HG03354 (cell line): ENCODE results near the gene IRF2.
A peak's percentile ranks its signal among the peaks of the same experiment; 100 is the strongest.

Experiments used
- ATAC-seq: cut with Tn5 transposase; IDR thresholded peaks from one replicate; pipeline ENCODE4 v1.9.1; 2021; ENCODE audit warnings: mild to moderate bottlenecking; ENCODE audit not compliant: unreplicated experiment, poor library complexity, severe bottlenecking

The IRF2 gene

DNA sequence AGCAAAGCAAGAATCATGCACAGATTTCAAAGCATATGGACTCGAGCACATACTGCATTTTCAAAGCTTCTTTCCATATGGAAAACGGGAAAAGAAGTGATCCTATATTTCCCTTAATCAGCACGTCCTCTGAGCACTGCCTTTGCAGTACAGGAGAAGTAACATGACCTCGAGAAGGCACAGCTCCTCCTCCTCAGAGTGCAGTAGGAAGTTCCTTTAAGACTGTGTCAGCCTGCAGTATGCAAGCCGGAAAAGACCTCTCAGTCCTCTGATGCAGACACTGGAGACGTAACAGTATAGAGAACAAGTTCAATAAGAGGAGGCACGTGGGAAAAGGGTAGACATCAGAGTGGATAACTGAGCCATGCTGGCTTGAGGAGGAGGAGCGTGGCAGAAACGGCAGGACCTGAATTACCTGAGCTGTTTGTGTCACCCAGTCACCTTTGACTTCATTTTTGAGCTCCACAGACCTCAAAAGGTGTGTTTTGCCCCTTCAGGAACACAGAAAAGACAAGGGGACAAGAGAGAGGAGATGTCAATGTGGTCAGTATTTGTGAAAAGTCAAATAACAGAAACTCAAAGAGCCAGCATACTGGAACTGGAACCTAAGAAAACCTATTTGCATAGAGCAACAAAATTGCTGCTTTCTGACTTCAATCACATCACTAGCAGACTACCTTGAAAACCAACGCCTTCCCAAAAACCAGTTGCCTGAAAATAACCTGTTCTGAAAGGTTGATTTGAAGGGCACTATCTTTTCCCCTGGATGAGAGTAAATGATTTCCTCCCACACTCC, 20.8 kb downstream of the IRF2 start:
- peak; percentile 63 for ATAC-seq

DNA sequence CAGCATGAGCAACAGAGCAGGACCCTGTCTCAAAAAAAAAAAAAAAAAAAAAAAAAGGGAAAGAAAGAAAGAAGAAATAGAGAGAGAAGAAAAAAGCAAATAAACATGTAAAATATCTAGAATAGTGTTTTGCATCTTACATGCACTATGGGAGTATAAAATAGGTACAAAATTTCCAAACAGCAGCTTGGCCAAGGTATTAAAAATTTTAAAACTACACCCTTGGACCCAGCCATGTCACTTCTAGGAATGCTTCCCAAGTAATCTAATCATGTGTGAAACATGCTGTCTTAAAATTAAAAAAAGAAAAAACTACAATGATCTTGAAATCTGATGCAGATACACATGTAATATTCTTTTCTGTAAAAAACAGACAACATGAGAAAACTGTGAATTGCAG, 21.6 kb downstream of the IRF2 start:
- no peak for ATAC-seq

DNA sequence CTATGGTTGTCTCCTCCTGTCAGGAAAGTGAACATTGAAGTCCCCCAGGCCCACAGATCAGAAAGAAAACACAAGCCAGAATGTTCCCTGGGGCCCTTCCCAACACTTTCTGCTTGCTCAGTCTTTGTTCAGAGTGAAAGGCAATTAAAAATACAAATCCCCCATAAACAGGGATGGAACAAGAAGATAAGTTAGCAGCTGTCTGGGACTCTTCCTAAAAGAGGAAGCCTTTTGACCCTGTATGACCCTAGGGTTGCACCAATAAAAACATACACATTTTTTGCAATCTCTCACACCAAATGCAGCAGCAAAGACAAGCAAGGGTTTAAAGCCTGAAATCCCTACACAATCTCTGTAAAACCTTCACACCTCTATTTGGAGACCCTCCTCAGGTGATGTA, 22.6 kb downstream of the IRF2 start:
- no peak for ATAC-seq

DNA sequence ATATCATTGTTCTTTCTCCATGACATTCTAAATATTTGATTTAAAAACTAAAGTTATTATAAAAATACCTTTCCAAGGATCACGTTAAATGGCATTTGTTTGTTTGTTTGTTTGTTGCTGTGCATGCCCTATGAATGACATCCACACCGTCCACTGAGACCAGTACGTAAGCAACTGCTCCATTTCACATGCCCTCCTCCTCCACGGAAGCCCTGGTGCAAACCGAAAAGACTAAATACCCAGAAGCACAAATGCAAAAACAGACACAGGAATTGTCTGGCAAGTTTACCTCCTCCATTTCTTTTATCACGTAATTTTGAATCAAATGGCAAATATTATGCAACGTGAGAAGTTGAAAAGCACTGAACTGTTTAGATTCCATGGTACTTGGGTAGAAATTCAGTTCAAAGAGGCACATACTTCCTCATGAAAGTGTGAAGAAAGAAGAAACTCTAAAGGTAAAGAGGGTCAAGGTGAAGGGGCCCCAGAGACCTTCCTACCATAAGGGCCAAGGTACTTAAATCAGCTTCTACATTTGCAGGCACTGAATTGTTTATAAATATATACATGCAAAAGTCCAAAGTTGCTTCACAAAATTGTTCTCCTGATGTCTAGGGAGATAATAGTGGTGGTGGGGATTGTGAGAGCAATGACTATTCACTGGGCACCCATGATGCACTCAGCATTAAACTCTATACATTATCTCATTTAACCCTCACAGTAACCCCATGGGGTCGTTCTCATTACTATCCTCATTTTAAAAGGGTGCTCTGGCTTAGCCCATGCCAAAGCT, 23.4 kb downstream of the IRF2 start:
- ATAC-seq: no peak

DNA sequence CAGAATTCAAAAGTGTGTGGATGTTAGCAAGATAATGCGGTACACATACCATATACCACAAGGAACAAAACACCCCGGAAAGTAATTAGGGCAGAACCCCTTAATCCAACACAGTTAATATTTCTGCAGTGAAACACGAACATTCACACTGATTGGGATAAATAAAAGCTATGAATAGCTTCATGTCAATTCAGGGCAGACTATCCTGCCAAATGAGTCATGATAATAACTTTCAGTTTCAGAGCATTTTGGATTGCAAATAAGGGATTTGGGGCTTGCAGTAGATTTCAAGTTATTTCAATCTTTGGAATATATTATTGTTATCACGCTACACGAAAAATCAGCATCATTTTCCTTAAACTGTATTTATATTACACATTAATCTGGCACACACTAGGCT, 24.3 kb downstream of the IRF2 start:
- ATAC-seq: no peak

GRCh38 chr4:184448821-184449220, 25.5 kb downstream of the IRF2 start:
- peak; percentile 35 for ATAC-seq

DNA sequence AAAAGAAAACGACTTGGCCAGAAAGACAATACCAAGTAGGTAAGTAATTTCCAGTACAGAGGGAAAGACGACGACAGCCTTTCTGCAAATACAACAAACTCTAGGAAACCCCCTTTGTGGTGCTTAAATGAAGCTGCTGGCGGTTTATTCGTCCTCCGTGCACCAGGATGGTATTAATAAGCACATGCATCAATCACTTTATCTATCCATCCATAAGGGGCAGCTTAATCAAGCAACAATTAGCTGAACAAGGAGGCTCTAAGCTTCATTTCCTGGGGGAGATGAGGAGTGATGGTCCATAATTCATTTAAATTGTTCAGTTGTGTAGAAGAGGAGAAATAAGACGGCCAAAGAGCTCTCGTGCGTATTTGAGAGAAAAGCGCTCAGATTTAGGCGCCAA, 26.2 kb downstream of the IRF2 start:
- no peak for ATAC-seq

DNA sequence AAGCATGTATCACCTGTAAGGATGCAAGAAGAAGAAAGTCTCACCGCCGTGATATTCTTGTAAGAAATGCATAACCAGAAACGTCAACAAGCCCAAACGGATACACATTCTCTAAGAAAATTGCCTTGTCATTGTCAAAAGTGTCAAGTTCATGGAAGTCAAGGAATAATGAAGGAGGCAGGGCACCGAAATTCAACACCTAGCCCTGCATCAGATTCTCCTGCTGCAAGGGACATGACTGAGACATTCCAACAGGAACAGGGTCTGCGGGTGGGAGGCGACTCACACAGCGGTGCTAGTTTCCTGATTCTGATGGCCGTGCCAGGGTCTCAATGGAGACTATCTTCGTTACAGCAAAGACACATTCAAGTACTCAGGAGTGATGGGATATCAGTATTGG, 26.7 kb downstream of the IRF2 start:
- no peak for ATAC-seq

- ATAC-seq: no peak
Measured at GRCh38 chr4:184446132-184446658, 28.2 kb downstream of the IRF2 start.

DNA sequence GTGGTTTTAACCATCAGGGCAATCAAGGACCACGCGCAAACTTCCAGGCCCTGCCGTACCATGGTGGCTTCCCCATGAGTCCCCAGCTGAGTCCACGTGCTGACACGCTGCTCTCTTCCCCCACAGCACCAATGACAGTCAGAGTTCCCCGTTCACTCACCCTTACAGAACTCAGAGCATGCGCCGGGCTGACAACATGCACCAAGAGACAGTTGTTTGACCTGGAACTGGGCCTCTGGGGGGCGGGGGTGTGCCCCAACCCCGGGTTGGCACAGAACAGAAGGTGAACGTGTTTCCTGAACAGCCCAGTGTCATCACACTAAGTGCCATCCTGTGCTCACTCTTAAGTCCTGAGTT, 29.4 kb downstream of the IRF2 start:
- peak; percentile 61 for ATAC-seq

DNA sequence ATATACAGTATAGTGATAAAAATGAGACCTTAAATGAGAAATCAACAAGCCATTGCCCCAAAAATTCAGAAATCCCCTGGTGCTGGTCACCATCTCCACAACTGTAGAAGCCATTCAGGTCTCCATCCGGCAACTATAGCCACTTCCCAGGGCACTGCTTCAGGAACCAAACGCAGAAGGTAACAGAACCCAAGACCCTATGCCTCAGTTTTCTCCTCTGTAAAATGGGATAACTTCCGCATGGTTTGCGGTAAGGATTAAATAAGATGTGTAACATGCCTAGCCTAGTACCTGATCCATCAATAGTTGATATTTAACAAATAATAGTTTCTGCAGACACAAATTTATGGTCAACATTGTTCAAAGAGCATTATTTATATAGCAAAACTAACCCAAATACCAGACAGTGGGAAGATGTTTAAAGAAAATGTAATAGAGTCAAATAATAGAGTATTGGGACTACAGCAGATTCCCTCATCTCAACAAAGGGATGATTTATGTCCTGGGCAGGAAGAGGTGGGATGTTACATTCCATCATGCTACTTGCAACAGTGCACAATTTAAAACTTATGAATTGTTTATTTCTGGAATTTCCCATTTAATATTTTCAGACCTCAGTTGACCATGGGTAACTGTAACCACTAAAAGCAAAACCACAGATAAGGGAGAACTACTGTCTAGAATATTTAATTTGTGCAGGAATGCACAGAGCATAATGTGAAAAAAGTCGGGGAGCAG, 30.0 kb downstream of the IRF2 start:
- no peak for ATAC-seq

- ATAC-seq: no peak
Measured at GRCh38 chr4:184443318-184443717, 31.0 kb downstream of the IRF2 start.

- ATAC-seq: no peak
Measured at GRCh38 chr4:184442314-184442635, 32.1 kb downstream of the IRF2 start.

- no peak for ATAC-seq
Measured at GRCh38 chr4:184441461-184442313, 32.7 kb downstream of the IRF2 start.

DNA sequence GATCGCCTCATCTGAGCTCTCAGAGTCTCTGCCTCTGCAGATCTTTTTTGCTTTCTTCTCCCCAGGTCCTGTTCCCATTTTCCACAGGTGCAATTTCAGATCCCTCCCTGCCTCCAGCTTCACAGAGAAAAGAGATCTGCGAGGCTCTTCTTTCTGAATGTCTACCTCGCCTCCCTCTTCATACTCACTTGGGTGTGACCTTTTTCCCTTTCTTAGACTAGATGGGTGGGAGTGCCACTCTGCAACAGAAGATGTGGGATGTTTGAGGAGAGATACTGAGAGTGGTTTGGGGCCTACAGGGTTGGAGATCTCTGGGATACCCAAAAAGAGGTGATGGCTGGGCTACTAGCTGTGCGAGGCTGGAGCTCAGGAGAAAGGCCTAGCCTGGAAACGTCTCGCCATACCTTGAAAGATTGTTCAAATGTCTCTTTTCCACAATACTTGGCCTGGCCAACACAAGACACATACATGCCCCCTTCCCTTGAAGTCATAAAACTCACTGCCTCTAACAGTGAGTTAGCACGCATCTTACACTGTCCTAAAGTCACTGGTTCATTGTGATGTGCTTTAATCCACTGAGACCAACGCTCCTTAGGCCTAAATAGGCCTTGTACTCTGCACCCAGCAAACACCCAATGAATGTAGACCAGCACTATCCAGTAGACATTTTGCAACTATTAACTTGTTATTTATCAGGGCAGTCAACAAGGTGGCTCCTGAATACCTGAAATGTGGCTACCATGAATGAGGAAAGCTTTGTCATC, 33.6 kb downstream of the IRF2 start:
- no peak for ATAC-seq

DNA sequence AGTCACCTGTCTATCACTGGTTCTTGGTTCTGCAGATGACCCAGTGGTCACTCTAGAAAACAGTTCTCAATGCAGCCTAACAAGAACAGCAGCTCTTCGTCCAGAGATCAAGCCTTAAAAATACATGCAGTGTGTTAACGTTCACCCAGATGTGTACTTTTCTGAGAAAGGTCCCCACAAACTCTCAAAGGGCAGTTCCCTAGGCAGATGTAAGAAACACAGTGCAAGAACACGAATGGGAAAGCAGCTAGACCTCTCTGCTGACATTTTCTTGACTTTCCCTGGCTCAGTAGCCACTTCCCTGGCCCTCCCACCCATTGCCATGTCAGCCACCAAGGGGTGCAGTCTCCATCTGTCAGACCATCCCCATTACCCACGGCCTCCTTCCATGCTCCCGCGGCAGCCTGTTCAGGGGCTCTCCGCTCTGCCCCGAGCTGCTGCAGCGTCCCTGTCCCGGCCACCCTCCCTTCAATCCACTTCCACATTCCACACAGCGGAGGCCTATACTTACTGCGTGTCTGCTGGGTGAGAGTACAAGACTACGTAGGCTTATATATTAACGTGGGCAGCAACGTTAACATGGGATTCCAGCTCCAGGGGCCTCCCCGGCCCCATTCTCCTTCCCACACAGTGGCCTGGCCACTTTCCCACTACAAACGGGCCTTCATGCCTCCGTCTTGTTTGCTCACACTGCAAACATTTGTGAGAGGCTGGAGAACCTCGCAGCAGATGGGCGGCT, 34.3 kb downstream of the IRF2 start:
- ATAC-seq: no peak

- no peak for ATAC-seq
Measured at GRCh38 chr4:184439386-184439785, 35.0 kb downstream of the IRF2 start.

- no peak for ATAC-seq
Measured at GRCh38 chr4:184438375-184438774, 36.0 kb downstream of the IRF2 start.
